ENCODE data around the gene MED26. TPM values are rescaled to one million over a fixed set of nuclear protein-coding genes. Genes with fewer than 3 reads are reported as not detected.
A peak's percentile ranks its signal among the peaks of the same experiment; 100 is the strongest.

MED26 gene
- total RNA-seq, 1 experiment from 2014 or later: 11.4 TPM

- H3K4me3 Mint-ChIP-seq: no peak overlapping the region
- whole genome bisulfite sequencing (ENCODE audit: extremely low coverage, insufficient read length, low lambda C conversion rate): no CpG with 5 or more reads among the region's 6 CpGs
These were observed 16.9 kb downstream of the MED26 start for GRCh38 chr19:16611121-16611520.

More at GRCh38 chr19:16611121-16611520, 16.9 kb downstream of the MED26 start:
- H3K27ac Mint-ChIP-seq: peak overlapping the region in 2 of 3 experiments; percentile 3 to 70; a peak in 3 of 7 replicates
- no peak overlapping the region for H4K8ac ChIP-seq (replicated peaks; ENCODE audit: insufficient read length, low read depth, low read length)
- no peak overlapping the region for H3K4me2 ChIP-seq (ENCODE audit: insufficient read depth, insufficient read length, low read length)
- H4K20me1 ChIP-seq (ENCODE audit: control insufficient read depth, insufficient read depth, insufficient read length): no peaks in the 10 kb centered on the region
- no peak overlapping the region for H3K14ac ChIP-seq (ENCODE audit: insufficient read depth, low read length)
- H4K5ac ChIP-seq (ENCODE audit: insufficient read length, low read depth, low read length): no peak overlapping the region
- H3K18ac ChIP-seq (ENCODE audit: insufficient read length, low read depth, low read length): no peak overlapping the region
- no peak overlapping the region for H3K23ac ChIP-seq (ENCODE audit: insufficient read length, low read depth, low read length)
- H3K56ac ChIP-seq (ENCODE audit: insufficient read length, low read depth, low read length): no peak overlapping the region
- no peak overlapping the region for H2BK120ac ChIP-seq (ENCODE audit: low read depth, low read length, poor library complexity, severe bottlenecking)
- H3T11ph ChIP-seq (ENCODE audit: low read length): no peak overlapping the region
- H2AFZ ChIP-seq (ENCODE audit: low read length): no peak overlapping the region
- peaks cover 11% of the 10 kb centered on the region for H3K79me1 ChIP-seq (ENCODE audit: insufficient read depth, low read depth, low read length, poor library complexity, severe bottlenecking)
- H3K4me1 ChIP-seq (ENCODE audit: insufficient read depth, low read length): no peaks in the 10 kb centered on the region; the same call in 1 of the 2 replicates
- no peaks in the 10 kb centered on the region for H3K27me3 ChIP-seq (ENCODE audit: insufficient read depth, low read length)
- H2BK20ac ChIP-seq (ENCODE audit: low read depth, low read length, poor library complexity, severe bottlenecking): no peak overlapping the region
- no peaks in the 10 kb centered on the region for H3K9me3 Mint-ChIP-seq
- H3K79me2 ChIP-seq (ENCODE audit: insufficient read depth, low read length): peaks cover 29% of the 10 kb centered on the region; the same call in 1 of the 2 replicates
- no peak overlapping the region for H4K91ac ChIP-seq (ENCODE audit: insufficient read length, low read depth, low read length)
- no peak overlapping the region for H2AK5ac ChIP-seq (ENCODE audit: insufficient read length, low read length)
- no peaks in the 10 kb centered on the region; the same call in 1 of the 2 replicates for H3K27me3 Mint-ChIP-seq (ENCODE audit: low read depth)
- H3K4ac ChIP-seq (ENCODE audit: low read depth, low read length): no peak overlapping the region
- no peak overlapping the region for H3K27ac ChIP-seq (ENCODE audit: insufficient read length, low read depth, low read length)
- peaks cover 6 to 10% of the 10 kb centered on the region in 2 experiments for H3K4me1 Mint-ChIP-seq
- H3K9me3 ChIP-seq (ENCODE audit: control insufficient read depth, low read depth, low read length): no peaks in the 10 kb centered on the region
- no peak overlapping the region for H2BK15ac ChIP-seq (ENCODE audit: low read depth, low read length)
- DNase-seq: no peak
- no peaks in the 10 kb centered on the region for H3K36me3 Mint-ChIP-seq (ENCODE audit: insufficient read depth in 1 of 3, low read depth in 3 of 3)
- no peak overlapping the region for H2BK5ac ChIP-seq (ENCODE audit: insufficient read length, low read length)
- no peak overlapping the region for H2BK12ac ChIP-seq (ENCODE audit: insufficient read length, low read depth, low read length)
- H3K9ac ChIP-seq (ENCODE audit: extremely low read depth, insufficient read length, low read length): no peak overlapping the region
- H3K23me2 ChIP-seq (ENCODE audit: insufficient read length, low read depth, low read length, poor library complexity, severe bottlenecking): no peaks in the 10 kb centered on the region
- TF ChIP-seq, protein P1, sequence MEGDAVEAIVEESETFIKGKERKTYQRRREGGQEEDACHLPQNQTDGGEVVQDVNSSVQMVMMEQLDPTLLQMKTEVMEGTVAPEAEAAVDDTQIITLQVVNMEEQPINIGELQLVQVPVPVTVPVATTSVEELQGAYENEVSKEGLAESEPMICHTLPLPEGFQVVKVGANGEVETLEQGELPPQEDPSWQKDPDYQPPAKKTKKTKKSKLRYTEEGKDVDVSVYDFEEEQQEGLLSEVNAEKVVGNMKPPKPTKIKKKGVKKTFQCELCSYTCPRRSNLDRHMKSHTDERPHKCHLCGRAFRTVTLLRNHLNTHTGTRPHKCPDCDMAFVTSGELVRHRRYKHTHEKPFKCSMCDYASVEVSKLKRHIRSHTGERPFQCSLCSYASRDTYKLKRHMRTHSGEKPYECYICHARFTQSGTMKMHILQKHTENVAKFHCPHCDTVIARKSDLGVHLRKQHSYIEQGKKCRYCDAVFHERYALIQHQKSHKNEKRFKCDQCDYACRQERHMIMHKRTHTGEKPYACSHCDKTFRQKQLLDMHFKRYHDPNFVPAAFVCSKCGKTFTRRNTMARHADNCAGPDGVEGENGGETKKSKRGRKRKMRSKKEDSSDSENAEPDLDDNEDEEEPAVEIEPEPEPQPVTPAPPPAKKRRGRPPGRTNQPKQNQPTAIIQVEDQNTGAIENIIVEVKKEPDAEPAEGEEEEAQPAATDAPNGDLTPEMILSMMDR (conservative IDR thresholded peaks at IDR 0.05): no peak
